ENCODE results near the gene IFITM2.

GRCh38 chr11:330694-331357 is 23.2 kb downstream of the IFITM2 start:
- TF ChIP-seq POLR2A (IDR thresholded peaks at IDR 0.05) (no peak), CTCF (IDR thresholded peaks at IDR 0.05) (no peak)

Data from stomach (tissue), 4 donors.